BE2C (cell line): ENCODE results near the gene ZNF581.
A peak's percentile ranks its signal among the peaks of the same experiment; 100 is the strongest.

Experiments
- DNase-seq: peaks from one replicate; pipeline ENCODE4 v3.0.0-alpha.2; 2020
- H3K27me3 ChIP-seq: fragments of 250-450 bp; sonication (Bioruptor Pico); 2 replicates; pipeline ENCODE4 v1.5.1; 2020; ENCODE audit warnings: mild to moderate bottlenecking
- H3K36me3 ChIP-seq: fragments of 250-450 bp; sonication (Bioruptor Pico); 2 replicates; pipeline ENCODE4 v1.5.1; 2020; ENCODE audit warnings: mild to moderate bottlenecking
- H3K4me1 ChIP-seq: fragments of 250-450 bp; sonication (Bioruptor Pico); 2 replicates; pipeline ENCODE4 v1.5.1; 2020
- H3K4me3 ChIP-seq: 2 replicates; pipeline ENCODE4 v1.5.1; 2011; ENCODE audit warnings: low read depth, low read length
- H3K9me3 ChIP-seq: fragments of 250-450 bp; sonication (Bioruptor Pico); 2 replicates; pipeline ENCODE4 v1.5.1; 2020
- TF ChIP-seq, protein P1 (sequence below): IDR thresholded peaks from 2 replicates; pipeline ENCODE4 v1.5.1; 2012; ENCODE audit warnings: mild to moderate bottlenecking, low read depth, low read length

The ZNF581 gene

DNA sequence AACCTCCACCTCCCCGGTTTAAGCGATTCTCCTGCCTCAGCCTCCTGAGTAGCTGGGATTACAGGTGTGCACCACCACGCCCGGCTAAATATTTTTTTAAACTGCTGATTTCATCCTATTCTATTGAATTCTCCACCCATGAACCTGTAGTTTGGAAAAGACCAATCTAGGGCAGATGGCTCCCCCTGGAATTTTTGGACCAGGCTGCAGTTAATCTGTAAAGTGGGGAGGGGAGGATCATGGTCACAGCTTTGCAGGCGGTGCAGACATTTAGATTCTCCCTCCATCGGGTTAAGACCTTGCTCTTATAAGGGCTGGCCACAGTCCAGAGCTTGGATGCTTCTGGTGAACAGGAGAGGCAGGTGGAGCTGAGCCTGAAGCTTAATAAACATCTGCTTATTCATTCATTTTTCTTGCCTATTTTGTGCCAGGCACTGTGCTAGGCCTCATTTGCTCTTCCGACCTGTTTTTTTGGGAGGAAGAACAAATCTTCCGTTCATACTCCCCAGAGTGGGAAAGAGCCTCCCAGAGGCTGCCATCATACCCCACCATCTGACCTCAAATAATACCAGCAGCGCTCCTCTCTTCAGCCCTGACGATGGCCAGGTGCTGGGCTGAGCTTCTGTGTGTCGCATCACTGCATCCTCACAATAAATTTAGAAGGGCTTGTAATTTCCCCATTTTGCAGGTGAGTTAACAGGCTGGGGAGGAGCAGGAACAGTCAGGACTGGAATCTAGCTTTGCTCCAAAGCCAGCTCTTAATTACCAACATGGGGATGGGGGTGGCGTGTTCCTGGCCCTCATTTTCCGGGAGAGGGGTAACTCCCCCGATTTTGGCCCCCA, 3.7 kb downstream of the ZNF581 start:
- peaks cover 4% of the 10 kb centered on the region for H3K4me1 ChIP-seq
- peaks cover 17% of the 10 kb centered on the region for H3K36me3 ChIP-seq
- DNase-seq = no peak
- TF ChIP-seq, protein P1, sequence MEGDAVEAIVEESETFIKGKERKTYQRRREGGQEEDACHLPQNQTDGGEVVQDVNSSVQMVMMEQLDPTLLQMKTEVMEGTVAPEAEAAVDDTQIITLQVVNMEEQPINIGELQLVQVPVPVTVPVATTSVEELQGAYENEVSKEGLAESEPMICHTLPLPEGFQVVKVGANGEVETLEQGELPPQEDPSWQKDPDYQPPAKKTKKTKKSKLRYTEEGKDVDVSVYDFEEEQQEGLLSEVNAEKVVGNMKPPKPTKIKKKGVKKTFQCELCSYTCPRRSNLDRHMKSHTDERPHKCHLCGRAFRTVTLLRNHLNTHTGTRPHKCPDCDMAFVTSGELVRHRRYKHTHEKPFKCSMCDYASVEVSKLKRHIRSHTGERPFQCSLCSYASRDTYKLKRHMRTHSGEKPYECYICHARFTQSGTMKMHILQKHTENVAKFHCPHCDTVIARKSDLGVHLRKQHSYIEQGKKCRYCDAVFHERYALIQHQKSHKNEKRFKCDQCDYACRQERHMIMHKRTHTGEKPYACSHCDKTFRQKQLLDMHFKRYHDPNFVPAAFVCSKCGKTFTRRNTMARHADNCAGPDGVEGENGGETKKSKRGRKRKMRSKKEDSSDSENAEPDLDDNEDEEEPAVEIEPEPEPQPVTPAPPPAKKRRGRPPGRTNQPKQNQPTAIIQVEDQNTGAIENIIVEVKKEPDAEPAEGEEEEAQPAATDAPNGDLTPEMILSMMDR = no peak
- H3K9me3 ChIP-seq = no peaks in the 10 kb centered on the region
- H3K4me3 ChIP-seq = peak overlapping the region; percentile 77
- no peaks in the 10 kb centered on the region for H3K27me3 ChIP-seq

DNA sequence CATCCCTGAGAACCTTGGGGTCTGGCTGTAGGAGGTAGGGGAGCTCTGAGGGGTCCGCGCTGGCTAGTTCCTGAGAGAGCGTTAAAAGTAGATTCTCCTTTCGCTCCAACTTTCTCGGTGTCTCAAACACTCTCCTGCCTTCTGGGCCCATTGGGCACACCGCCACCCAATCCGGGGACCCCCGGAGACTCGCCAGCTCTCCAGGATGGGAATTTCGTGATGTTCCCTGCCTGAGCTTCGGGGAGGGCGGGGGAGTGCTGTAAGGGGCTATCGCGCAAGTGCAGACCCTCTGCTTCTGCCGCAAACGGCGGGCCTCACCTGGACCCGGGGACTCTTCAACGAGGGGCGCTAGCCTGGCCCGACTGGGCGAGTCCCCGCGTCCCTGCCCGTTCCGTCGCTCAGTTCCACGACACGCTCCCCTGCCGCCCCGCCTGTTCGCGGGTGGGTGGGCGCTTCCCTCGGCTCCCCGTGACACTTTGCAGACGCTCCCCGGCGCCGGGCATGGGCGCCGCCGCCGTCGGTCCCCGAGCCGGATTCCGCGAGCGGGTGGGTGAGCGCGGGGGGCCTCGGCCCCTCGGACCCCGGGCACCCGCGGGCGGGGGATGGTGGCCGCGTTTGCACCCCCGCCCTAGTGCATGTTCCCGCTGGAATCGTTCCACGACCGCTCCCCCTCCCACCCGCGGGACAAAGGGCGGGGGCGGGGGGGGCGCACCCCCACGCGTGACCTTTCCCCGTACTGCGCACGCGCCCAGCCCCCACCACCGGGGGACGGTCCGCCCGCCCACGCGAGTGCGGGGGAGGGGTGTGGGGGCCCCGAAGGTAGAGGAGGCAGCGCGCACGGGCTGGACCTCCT, 4.5 kb downstream of the ZNF581 start, which contains the start of gene CCDC106:
Gene CCDC106, plus strand, starts transcription at position 481 of the 853 bp plus-strand sequence. CDS start 835 bp downstream, outside the sequence.
- DNase-seq = peak; percentile 75

DNA sequence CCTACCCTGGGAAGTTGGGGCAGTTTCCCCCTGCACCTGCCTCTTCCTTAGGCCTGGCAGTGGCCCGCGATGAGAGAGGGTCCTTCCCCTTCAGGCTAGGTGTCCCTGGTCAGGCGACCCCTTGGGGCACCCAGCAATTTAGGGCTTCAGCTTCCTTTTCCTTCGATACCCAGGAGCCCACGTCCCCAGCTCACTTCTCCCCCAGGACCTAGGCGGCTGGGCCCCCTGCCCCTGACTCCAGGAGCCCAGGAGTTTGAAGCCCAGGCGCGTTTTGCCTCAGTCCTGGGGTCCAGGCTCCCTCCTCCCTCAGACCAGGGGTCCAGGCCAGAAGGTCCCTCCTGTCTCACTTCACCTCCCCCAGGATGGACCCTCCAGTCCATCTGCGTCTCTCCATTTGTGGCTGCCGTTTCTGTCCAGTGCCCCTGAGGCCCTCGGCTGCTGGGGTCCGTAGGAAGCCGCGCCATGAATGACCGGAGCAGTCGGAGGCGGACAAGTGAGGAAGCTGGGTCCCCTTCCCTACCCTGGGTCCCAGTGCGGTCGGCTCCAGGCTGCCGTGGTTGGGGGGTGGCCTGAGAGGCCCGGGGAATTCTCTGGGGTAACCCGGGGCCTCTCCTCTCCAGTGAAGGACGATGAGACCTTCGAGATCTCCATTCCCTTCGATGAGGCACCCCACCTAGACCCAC, 5.3 kb downstream of the ZNF581 start:
- no peaks in the 10 kb centered on the region for H3K9me3 ChIP-seq
- peaks cover 4% of the 10 kb centered on the region for H3K4me1 ChIP-seq
- TF ChIP-seq, protein P1 = no peak
- H3K36me3 ChIP-seq = peaks cover 17% of the 10 kb centered on the region
- DNase-seq = no peak
- H3K27me3 ChIP-seq = no peaks in the 10 kb centered on the region
- peak overlapping the region; percentile 77 for H3K4me3 ChIP-seq

More for the DNA sequence above, 4.5 kb downstream of the ZNF581 start, which contains the start of gene CCDC106:
- H3K27me3 ChIP-seq = no peaks in the 10 kb centered on the region
- TF ChIP-seq, protein P1 = no peak
- H3K4me3 ChIP-seq = peak within 1 kb of the TSS; percentile 77
- H3K36me3 ChIP-seq = peaks cover 17% of the 10 kb centered on the region
- no peaks in the 10 kb centered on the region for H3K9me3 ChIP-seq
- H3K4me1 ChIP-seq = peaks cover 4% of the 10 kb centered on the region

DNA sequence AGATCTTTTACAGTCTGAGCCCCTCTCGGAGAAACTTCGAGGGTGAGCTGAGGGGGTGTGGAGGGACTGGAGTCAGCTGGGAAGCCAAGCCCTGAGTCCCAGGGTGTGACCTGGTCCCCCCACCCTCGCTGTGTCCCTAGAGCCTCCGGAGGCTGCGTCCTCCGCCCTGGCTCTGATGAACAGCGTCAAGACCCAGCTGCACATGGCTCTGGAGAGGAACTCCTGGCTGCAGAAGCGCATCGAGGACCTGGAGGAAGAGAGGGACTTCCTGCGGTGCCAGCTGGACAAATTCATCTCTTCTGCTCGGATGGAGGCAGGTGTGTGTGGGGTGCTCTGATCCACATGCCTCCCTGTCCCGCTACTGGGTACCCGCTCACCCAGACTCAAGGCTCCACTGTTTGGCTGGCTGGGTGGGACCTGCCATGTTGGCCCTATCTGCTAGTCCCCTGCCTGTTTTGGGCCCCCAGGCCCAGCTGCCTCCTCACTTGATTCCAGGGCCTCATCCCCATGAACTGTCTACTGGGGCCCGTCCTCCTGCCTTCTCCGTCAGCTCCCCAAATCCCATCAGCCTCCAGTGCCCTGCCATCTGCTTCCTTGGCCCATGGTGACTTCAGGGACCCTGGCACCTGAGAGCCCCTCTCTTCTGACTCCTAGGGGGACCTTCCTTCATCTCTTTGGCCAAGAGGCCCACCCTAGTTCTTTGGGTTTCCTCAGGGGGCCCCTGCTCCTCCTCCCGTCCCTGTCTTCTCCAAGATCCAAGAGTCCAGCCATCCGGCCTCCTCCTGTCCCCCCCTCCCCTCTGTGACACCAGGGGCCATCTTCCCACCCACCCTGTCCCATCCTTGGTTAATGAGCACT, 6.0 kb downstream of the ZNF581 start:
- TF ChIP-seq, protein P1 = no peak
- H3K9me3 ChIP-seq = no peaks in the 10 kb centered on the region
- peaks cover 16% of the 10 kb centered on the region for H3K36me3 ChIP-seq
- H3K4me1 ChIP-seq = peaks cover 4% of the 10 kb centered on the region
- no peak overlapping the region for H3K4me3 ChIP-seq
- DNase-seq = no peak
- H3K27me3 ChIP-seq = no peaks in the 10 kb centered on the region

DNA sequence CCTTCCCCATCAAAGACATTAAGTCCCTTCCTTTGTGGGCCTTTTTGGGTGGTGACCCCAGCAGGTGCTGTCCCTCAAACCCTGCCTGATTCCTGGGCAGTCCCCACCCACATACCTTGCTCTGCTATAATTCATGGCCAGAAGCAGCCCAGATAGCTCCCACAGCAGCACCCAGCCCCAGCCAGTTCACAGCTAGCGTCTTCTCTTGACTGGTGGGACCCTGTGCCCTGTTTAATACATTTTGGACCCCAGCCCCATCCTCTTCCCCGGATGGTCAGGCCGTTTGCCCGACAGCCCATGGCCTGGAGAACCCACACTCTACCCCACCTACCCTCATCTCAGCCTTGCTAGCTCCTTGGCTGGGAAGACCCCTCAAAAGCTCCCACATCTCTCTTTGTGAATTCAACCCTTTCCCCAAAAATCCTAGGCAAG, 6.7 kb downstream of the ZNF581 start:
- no peak overlapping the region for H3K4me3 ChIP-seq
- H3K27me3 ChIP-seq = no peaks in the 10 kb centered on the region
- H3K4me1 ChIP-seq = peaks cover 4% of the 10 kb centered on the region
- peaks cover 10% of the 10 kb centered on the region for H3K36me3 ChIP-seq
- TF ChIP-seq, protein P1 = no peak
- no peak for DNase-seq
- H3K9me3 ChIP-seq = no peaks in the 10 kb centered on the region
